ENCODE data around the gene UBE2E2. TPM values are rescaled to one million over a fixed set of nuclear protein-coding genes. Genes with fewer than 3 reads are reported as not detected.

The UBE2E2 gene
- total RNA-seq, 2 experiments from 2014 or later, result 11.3 to 11.8 TPM

DNA sequence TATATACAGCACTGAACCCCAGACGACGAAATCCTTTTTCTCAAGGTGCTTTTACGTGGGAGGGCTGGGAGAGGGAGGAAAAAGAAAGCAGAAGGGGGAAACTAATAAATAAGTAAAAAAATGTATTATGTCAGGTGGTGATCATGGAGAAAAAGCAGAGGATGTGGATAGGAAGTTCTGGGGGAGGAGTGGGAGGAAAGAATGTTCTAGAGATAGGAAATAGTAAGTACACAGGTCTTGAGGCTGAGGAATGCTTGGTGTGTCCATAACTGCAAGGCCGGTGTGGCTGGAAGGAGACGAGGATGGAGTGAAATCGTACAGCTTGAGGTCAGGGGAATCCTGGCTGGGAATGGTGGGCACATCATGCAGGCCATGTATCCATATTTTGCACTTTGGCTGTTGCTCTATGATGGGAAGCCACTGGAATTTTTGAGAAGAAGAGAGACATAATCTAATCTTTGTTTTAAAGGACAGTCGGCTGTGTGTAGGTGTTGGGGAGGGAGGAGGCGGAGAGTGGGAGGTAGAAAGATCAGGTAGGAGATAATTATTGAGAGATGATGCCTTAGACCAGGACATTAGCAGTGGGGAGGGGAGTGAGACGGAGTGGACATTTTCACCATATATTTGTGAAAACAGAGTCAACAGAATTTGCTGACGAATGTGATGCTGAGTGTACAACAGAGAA lies 1.8 kb upstream of the UBE2E2 start:
- Mint-ChIP-seq H3K4me1 (ENCODE audit: low read depth) (peaks cover 18% of the 10 kb centered on the region), H3K36me3 (ENCODE audit: low read depth) (no peaks in the 10 kb centered on the region), H3K4me3 (peak overlapping the region; percentile 0), H3K9me3 (ENCODE audit: insufficient read depth) (no peaks in the 10 kb centered on the region), H3K27me3 (ENCODE audit: low read depth) (peaks cover 20% of the 10 kb centered on the region), H3K27ac (no peak overlapping the region)
- no peak for ATAC-seq
- CTCF ChIA-PET, result no interaction called here
- POLR2A ChIA-PET, result no interaction called here
- DNase-seq, result no peak

DNA sequence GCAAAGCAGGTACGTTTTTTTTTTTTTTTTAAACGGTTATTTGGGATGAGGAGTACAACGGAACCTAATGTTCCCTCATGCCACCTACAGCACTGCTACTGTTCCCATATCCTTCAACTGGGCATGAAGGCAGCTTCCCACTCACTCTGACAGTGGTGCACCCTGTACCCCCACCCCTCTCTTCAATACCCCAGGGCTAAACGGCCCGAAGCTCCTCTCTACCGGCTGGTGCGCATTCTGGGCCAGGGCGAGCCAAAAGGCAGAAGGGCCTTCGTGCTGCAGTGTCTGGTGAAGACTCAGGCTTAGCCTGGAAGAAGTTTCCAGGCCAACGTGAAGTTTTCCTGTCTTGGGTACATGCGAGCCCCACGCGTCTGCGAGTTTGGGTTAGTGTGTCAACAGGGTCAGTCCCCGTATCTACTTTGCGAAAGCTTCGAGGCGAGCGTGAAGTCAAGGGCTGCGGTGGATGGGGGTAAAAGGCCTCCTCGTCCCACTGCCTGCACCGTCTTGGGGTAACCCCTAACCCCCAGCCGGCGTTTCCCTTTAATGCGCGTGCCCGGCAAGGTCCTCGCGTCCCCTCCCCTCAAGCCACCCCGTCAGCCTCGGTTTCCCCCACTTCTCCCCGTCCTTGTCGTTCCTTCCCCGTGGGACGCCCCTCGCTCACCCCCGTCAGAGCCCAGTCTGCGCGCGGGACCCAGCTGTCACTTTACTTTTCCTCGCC lies 765 bp upstream of the UBE2E2 start:
- peaks cover 20% of the 10 kb centered on the region for H3K4me1 Mint-ChIP-seq (ENCODE audit: low read depth)
- no peaks in the 10 kb centered on the region for H3K9me3 Mint-ChIP-seq (ENCODE audit: insufficient read depth)
- H3K27ac Mint-ChIP-seq, result no peak overlapping the region
- H3K36me3 Mint-ChIP-seq (ENCODE audit: low read depth), result no peaks in the 10 kb centered on the region
- H3K27me3 Mint-ChIP-seq (ENCODE audit: low read depth), result peaks cover 20% of the 10 kb centered on the region
- no peak for DNase-seq
- ChIA-PET CTCF (no interaction called here), POLR2A (interaction anchor here (0.6 kb wide), 2 partner anchors 72 to 457 kb away, joined by 3 read pairs; no protein-coding TSS in a partner anchor)
- peak; percentile 35 for ATAC-seq
- peak overlapping the region; percentile 74 for H3K4me3 Mint-ChIP-seq

DNA sequence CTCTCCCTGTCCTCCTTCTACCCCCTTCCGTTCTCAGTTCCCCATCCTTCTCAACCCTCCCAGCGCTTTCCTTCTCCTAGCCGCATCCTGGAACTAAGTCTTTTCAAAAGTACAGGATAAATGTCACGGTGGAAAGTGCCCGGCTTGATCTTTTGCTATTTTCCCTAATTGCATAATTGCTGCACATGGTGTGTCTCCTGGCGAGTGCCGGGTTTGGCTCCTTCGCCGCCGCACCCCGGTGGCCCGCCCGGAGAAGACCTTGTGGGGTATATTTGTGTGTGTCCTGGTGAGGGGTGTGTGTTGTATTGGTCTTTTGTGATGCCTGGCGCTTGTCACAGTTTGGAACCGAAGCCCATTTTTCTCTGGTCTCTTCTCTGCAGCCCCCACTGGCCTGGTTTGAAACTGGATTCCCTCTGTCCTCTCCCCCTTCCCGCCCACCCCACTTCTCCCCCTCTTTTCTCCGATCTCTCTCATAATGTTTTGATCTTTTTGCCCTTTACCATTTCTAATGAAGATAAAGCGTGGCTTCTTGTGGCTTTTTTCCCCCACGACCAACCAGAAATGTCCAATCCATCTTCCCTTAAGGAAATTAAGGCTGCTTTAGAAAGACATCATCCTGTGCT lies 692 bp downstream of the UBE2E2 start:
- POLR2A ChIA-PET, result no interaction called here

DNA sequence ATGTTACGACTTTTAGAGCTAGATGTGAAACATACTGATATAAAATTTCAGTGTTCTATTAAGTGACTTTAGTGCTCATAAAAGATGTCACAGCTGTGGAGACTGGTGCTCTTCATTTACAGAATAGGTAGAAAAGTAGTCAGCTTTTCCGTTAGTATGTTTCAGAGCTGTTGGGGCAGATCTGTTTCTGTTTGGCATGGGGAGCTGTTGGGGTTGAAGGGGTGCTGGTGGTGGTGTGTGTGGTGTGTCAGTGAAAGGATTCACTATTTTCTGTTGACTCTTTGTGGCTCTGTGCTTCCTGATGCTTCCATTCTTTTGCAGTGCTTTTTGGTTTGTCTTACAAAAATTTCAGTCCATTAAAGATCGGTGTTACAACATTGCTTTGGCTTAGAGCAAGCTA lies 3.2 kb downstream of the UBE2E2 start:
- POLR2A ChIA-PET, result no interaction called here
- Mint-ChIP-seq H3K36me3 (ENCODE audit: low read depth) (no peaks in the 10 kb centered on the region), H3K27me3 (ENCODE audit: low read depth) (peaks cover 9% of the 10 kb centered on the region), H3K4me1 (ENCODE audit: low read depth) (peaks cover 22% of the 10 kb centered on the region), H3K4me3 (no peak overlapping the region), H3K9me3 (ENCODE audit: insufficient read depth) (no peaks in the 10 kb centered on the region), H3K27ac (no peak overlapping the region)
- ATAC-seq (no peak), DNase-seq (no peak)
- CTCF ChIA-PET, result interaction anchor here (1.1 kb wide), 1 partner anchor 627 kb away, joined by 3 read pairs; no protein-coding TSS in a partner anchor

More for the DNA sequence above, 692 bp downstream of the UBE2E2 start:
- DNase-seq (peak; percentile 33), ATAC-seq (peak; percentile 9)
- Mint-ChIP-seq H3K36me3 (ENCODE audit: low read depth) (no peaks in the 10 kb centered on the region), H3K4me1 (ENCODE audit: low read depth) (peaks cover 20% of the 10 kb centered on the region), H3K9me3 (ENCODE audit: insufficient read depth) (no peaks in the 10 kb centered on the region), H3K4me3 (peak overlapping the region; percentile 90), H3K27ac (peak overlapping the region; percentile 73), H3K27me3 (ENCODE audit: low read depth) (peaks cover 18% of the 10 kb centered on the region)
- CTCF ChIA-PET, result no interaction called here

DNA sequence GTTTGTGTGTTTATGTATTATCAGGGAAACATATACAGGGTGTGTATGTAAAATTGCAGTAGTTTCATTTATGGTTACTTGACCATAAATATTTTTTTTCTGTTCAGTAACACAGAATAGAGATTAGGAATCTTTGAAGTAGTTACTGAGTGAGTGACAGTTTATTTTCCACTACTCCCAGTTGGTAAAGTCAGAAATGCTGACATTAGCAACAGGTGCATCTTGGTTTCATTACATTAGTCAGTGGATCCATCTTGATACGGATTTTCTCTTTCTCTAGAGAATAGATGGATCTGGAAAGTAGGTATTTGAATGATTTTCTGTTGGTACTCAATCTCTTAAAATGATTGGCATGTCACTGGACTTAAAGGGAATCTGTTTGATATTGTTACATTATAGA lies 6.0 kb downstream of the UBE2E2 start:
- no peak overlapping the region for H3K4me3 Mint-ChIP-seq
- ChIA-PET POLR2A (interaction anchor here (0.7 kb wide), 1 partner anchor 737 kb away, joined by 3 read pairs; no protein-coding TSS in a partner anchor), CTCF (no interaction called here)
- no peaks in the 10 kb centered on the region for H3K9me3 Mint-ChIP-seq (ENCODE audit: insufficient read depth)
- H3K4me1 Mint-ChIP-seq (ENCODE audit: low read depth), result peaks cover 14% of the 10 kb centered on the region
- no peak overlapping the region for H3K27ac Mint-ChIP-seq
- no peaks in the 10 kb centered on the region for H3K36me3 Mint-ChIP-seq (ENCODE audit: low read depth)
- H3K27me3 Mint-ChIP-seq (ENCODE audit: low read depth), result no peaks in the 10 kb centered on the region
- ATAC-seq (no peak), DNase-seq (no peak)

DNA sequence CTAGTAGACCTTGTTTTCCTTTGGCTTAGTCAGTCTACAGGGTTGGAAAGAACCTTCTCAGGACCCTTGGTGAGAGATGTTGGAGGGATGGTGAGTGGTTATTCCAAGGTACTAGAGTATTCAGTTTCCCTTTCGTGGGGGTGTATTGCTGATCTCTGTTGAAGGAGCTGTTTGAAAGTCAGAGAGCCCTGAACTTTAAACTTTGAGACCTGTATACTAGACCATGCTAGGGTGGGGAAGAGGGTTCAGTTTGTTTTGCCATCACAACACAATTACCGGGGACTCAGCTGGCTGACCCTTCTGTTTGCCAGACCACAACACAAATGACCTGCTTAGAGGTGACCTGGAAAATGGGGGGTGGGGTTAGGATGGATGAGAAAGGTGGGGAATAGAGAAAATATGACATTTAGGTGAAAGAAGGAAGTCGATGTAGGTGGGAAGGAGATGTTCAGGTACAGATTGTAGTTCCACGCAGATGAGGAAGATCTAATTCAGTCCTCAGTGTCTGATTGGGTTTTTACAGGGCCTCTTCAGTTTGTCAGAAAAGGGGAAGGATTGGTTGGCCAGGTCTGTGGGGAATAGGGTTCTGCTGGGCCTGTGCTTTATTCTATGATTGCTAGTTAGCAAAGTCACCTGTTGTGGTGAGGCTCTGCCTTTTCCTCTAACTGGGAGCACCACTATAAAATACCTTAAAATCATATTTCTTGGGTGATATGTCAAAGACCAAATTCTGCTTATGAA lies 6.8 kb downstream of the UBE2E2 start:
- POLR2A ChIA-PET, result no interaction called here
- no peak for DNase-seq
- Mint-ChIP-seq H3K9me3 (ENCODE audit: insufficient read depth) (no peaks in the 10 kb centered on the region), H3K27me3 (ENCODE audit: low read depth) (no peaks in the 10 kb centered on the region), H3K27ac (no peak overlapping the region), H3K4me1 (ENCODE audit: low read depth) (peaks cover 7% of the 10 kb centered on the region), H3K4me3 (no peak overlapping the region), H3K36me3 (ENCODE audit: low read depth) (no peaks in the 10 kb centered on the region)
- CTCF ChIA-PET, result no interaction called here
- ATAC-seq, result no peak

DNA sequence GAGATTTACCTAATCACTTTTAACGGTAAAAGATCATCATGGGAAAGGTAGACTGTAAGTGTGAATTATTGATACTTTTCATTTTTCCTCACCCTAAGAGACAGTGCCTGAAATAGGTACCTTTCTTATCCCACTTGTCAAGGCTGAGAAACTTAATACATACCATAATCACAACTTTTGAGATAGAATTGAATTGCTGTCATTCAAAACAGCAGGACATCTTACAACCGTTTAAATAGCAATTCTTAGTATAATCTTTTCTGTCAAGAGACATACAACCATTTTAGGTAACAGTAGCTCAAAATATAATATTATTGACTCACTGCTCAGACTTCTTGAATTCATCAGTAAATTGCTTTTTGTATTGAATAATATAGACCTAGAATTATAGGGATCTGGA lies 10.7 kb downstream of the UBE2E2 start:
- Mint-ChIP-seq H3K27me3 (ENCODE audit: low read depth) (no peaks in the 10 kb centered on the region), H3K9me3 (ENCODE audit: insufficient read depth) (no peaks in the 10 kb centered on the region), H3K4me1 (ENCODE audit: low read depth) (peaks cover 1% of the 10 kb centered on the region), H3K4me3 (no peak overlapping the region), H3K27ac (no peak overlapping the region), H3K36me3 (ENCODE audit: low read depth) (peaks cover 3% of the 10 kb centered on the region)
- ATAC-seq (no peak), DNase-seq (no peak)
- CTCF ChIA-PET, result no interaction called here
- POLR2A ChIA-PET, result no interaction called here

DNA sequence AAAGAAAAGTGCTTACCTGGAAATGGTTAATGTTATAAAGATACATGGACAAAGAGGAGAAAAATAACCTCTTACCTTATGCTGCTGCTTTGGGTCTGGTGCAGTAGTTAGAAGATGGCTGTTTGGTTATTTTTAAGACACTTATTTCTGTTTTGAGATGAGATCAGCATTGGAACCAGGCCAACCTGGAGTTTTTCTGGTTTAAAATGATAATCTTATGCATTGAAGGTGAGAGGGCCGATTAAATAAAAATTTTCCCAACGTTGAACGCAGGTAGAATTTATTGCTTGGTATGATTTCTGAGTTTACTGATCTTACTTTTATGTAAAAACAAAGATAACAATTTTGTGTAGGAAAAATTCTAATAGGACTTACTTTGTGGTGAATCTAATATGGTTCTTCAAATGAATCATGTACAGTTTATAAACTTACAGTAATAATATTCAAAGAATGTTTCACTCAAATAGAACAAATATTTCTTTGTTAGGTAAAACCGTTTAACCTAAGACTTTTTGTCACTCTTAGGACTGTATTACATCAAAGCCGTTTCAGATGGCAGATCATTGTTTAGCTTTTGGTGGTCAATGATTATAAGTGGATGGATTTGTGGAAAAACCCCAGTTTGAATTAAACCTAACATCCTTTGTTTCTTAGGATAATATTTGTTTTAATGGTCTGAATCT lies 14.9 kb downstream of the UBE2E2 start:
- peaks cover 5% of the 10 kb centered on the region for H3K9me3 Mint-ChIP-seq (ENCODE audit: insufficient read depth)
- POLR2A ChIA-PET, result no interaction called here
- peaks cover 9% of the 10 kb centered on the region for H3K4me1 Mint-ChIP-seq (ENCODE audit: low read depth)
- DNase-seq, result no peak
- H3K36me3 Mint-ChIP-seq (ENCODE audit: low read depth), result peaks cover 3% of the 10 kb centered on the region
- no peaks in the 10 kb centered on the region for H3K27me3 Mint-ChIP-seq (ENCODE audit: low read depth)
- no peak for ATAC-seq
- CTCF ChIA-PET, result no interaction called here
- H3K4me3 Mint-ChIP-seq, result no peak overlapping the region
- no peak overlapping the region for H3K27ac Mint-ChIP-seq

DNA sequence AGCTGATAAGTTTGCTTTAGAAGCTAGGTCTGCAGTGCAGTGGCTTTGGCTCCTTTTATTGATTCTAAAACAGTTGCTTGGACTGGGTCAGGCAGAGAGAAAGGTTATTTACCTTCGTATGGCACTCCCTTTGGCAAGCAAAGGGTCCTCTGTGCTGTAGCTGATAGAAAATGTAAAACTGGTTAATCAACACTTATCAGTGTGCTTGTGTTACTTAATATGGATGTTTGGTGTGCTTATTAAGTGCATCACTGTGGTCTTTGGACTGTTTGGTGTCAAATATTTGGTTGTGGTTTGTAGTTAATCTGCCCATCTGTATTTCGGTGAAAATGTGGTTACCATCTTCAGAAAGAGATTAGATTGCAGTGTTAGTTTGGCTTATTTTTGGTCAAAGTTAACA lies 16.0 kb downstream of the UBE2E2 start:
- Mint-ChIP-seq H3K4me1 (ENCODE audit: low read depth) (peaks cover 9% of the 10 kb centered on the region), H3K9me3 (ENCODE audit: insufficient read depth) (peaks cover 5% of the 10 kb centered on the region), H3K27ac (no peak overlapping the region), H3K27me3 (ENCODE audit: low read depth) (no peaks in the 10 kb centered on the region), H3K4me3 (no peak overlapping the region), H3K36me3 (ENCODE audit: low read depth) (peaks cover 5% of the 10 kb centered on the region)
- ATAC-seq, result no peak
- CTCF ChIA-PET, result no interaction called here
- POLR2A ChIA-PET, result no interaction called here
- DNase-seq, result no peak

DNA sequence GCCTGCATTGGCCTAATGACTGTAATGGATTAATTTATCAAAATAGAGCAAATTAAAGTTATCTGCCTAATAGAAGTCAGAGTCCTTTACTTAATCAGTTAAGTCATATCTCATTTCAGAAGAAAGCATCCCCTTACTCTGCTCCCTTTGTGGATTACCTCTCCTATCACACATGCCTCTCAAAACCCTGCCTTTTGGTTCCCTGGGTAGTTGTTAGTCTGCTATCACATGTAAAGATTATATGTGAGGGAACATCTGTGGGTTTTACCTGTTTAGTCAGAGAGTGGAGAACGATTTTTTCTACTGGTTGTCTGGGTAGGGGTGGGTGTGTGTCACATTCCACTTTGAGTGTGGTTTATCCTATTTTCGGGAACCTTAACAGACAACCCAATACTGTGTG lies 16.4 kb downstream of the UBE2E2 start:
- no peaks in the 10 kb centered on the region for H3K27me3 Mint-ChIP-seq (ENCODE audit: low read depth)
- no peak overlapping the region for H3K4me3 Mint-ChIP-seq
- ATAC-seq (no peak), DNase-seq (no peak)
- ChIA-PET CTCF (no interaction called here), POLR2A (no interaction called here)
- peaks cover 9% of the 10 kb centered on the region for H3K4me1 Mint-ChIP-seq (ENCODE audit: low read depth)
- H3K27ac Mint-ChIP-seq, result no peak overlapping the region
- H3K9me3 Mint-ChIP-seq (ENCODE audit: insufficient read depth), result peaks cover 5% of the 10 kb centered on the region
- peaks cover 6% of the 10 kb centered on the region for H3K36me3 Mint-ChIP-seq (ENCODE audit: low read depth)

DNA sequence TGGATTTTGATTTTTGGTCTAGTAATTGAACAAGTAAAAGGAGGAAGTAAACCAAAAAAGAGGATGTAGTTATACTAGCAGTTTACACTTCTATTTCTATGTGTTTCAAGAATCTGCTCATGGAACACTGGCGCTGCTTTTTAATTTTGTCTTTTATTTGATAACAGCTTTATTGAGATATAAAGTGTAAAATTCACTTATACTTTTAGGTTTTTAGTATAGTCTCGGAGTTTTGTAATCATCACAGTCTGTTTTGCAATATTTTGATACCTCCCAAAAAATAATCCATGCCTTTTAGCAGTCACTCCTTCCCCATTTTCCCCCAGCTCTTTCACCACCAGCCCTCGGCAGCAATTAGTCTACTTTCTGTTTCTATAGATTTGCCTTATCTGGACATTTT lies 18.0 kb downstream of the UBE2E2 start:
- Mint-ChIP-seq H3K27me3 (ENCODE audit: low read depth) (no peaks in the 10 kb centered on the region), H3K9me3 (ENCODE audit: insufficient read depth) (peaks cover 5% of the 10 kb centered on the region), H3K4me3 (no peak overlapping the region), H3K27ac (no peak overlapping the region), H3K4me1 (ENCODE audit: low read depth) (peaks cover 9% of the 10 kb centered on the region), H3K36me3 (ENCODE audit: low read depth) (peaks cover 8% of the 10 kb centered on the region)
- CTCF ChIA-PET, result no interaction called here
- no peak for ATAC-seq
- no peak for DNase-seq
- POLR2A ChIA-PET, result no interaction called here
